Activated naive CD4-positive, alpha-beta T cell (primary cell): ENCODE results near the gene SH3BP4.

ENCODE experiments used
- DNase-seq, 4 experiments: peaks; one replicate each; lab custom pipeline; 2025; lab: John Stamatoyannopoulos, UW

The SH3BP4 gene

DNA sequence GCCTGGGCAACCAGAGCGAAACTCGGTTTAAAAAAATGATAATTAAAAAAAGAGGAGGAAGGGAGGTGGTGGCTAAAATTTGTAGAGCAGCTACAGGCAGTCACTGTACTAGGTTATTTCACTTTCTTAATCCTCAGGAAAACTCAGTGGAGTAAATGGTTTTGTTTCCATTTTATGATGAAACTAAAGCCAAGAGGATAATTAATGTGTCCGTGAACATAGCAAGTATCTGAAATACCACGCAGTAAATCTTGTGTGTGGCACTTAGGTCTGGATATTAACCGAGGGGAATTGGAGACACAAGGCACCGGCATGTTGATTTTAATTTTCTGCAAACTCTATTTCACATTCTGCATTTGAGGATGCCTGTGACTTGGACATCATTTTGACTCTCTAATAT lies 14.5 kb downstream of the SH3BP4 start:
- DNase-seq: no peak

DNA sequence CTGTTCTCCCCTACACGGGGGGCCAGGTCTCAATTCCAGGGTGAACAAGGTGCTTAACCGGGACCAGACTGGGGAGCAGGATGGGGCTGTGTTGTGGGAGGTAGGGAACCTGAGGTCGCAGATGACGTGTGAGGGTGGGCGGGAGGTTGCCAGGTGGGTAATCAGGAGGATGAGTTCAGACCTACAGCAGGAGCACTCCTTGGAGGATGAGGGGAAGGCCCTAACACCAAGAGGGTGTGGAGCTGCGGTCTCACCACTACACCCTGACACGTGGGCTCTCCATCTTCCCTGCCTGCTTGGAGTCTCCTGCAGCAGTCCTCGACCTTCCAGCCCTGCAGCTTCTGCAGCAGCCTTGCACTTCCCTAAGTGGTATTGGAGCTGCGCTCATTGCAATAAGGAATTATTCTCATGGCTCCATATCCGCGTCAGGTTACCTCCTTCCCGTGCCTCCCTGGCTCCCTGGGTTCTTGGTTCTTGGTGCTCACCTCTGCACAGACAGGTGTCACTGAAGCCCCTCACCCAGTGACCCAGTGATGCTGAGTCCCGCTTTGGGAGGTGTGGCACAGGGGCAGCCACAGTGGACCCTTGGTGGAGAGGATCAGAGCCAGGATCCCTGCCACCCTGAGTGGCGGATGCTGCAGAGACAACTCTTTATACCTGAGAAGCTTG lies 15.5 kb downstream of the SH3BP4 start:
- DNase-seq: no peak

DNA sequence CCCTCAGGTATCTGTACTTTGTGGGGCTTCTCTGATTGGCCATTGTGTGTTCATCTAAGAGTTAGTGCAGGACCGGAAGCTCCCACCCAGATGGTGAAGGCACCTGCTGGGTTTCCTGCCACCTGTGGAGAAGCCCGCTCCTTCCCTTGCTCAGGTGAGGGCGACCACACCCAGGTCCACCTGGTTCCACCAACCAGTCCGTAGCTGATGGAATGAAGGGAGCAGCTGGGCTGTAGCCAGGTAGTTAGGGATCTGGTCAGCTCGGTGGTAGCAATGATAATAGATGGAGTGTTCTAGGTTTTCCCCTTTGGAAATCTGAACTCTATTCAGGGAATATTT lies 16.0 kb downstream of the SH3BP4 start:
- no peak for DNase-seq

DNA sequence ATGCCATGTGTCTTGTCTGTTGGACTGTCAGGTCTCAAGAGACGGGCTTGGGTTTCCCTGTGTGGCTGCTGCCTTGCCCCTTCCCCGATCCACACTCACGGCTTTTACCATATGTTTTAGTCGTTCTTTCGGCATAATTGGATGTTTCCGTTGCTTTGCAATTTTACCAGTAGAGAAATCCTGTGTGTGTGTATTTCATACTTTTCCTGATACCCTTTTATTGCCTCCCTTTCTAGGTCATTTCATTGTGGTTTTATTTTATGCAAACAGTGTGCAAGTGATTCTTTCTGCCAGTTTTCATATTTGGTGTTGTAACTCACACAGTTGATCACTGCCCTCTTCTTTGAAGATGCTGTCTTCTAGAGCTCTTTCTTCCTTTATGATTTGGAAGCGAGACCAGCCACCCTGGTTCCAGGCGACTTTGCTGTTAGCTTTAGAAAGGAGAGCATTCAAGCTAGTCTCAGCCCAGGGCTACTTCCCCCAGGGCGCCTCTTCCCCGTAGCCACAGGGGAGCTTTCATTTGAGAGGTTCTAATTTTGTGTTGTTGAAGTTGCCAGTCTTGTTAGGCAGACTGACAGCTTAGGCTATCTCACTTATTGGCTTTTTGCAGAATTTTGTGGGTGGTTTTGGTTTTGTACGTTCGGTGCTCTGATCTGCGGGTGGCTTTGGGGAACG lies 17.0 kb downstream of the SH3BP4 start:
- no peak for DNase-seq

DNA sequence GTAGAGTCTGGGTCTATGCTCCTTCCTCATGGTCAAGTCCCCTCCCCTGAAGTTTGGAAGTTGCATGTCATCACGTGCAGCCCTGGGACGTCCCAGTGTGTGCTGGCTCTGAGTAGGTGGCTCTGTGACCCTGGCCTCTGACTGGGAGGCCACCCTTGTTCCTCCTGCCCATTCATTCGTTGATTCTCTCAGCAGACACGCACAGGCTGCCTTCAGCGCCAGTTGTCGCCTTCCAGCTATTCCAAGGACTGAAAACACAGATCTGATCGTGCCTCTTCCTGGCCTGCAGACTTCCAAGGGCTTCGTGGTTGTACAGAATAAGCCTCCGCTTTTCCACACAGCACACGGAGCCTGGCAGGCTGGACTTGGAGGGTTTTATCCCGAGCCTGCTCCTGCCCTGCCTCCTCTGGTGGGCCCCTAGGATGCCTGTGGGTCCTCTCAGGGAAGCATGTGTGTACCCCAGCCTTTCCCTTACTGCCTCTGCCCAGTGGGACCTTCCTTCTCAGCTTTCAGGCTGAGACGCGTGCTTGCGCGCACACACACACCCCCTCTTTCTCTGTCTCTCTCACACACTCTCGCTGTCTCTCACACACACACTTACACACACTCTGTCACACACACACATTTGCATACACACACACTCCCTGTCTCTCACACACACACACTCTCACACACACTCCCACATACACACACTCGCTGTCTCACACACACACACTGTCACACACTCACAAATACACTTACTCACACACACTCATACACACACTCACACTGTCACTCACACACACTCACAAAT lies 17.7 kb downstream of the SH3BP4 start:
- no peak for DNase-seq

DNA sequence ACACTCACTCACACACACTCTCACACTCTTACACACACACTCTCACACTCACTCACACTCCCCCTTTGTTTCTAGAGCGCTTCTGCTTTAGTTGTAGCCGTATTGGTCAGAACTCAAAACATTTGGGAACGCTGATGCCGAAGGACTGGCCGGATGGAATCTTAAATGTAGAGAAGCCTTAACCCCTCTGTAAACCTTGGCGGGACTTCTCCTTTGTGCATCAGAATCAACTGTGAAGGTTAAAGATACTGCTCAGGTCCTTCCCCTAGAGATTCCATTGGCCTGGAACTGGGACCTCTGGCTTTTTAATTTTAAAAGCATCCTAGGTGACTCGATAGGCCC lies 18.3 kb downstream of the SH3BP4 start:
- DNase-seq: no peak

DNA sequence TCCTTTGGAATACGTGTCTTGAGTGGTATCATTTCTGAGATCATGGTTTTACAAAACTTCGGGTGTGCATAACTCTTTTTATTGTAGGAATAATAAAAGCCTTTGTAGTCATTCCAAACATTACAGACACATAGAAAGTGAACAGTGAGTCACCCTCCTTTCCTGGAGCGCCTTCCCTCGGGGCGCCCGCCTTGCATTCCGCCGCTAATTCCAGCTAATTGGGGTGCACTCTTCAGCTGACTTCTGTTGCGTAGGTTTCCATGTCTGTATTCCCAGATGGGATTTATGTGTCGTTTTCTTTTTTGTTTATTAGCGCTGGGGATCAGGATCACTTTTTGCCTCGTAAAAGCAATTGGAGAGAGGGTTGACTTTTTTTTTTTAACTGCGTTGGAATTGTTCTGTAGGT lies 18.7 kb downstream of the SH3BP4 start:
- DNase-seq: no peak

DNA sequence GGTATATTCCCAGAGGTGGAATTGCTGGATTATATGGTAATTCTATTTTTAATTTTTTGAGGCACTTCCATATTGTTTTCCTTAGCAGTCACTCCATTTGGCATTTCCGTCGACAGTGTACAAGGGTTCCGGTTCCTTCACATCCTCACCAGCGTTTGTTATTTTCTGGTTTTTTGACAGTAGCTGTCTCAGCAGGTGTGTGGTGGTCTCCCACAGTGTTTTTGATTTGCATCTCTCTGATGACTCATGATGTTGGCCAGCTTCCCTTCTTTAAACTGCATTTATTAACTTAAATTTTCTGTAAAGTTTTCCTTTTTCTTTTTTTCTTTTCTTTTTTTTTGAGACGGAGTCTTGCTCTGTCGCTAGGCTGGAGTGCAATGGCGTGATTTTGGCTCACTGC lies 19.7 kb downstream of the SH3BP4 start:
- DNase-seq: no peak

DNA sequence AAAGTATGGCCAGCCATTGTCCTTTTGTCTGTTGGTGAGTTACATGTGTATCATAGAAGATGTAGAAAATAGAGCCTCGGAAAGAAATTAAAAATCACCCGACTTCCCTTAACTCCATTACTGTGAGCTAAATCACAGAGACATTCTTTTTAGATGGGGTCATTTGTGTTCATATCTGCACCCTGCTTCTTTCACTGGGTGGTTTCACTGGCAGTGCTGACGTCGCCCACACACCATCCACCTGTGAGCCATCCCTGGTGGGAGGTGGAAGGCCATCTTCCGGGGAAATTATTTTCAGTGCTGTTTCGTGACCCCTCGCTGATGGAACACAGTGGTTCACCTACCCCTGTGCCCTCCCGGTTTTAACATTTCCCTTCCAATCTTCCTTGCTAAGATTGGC lies 21.2 kb downstream of the SH3BP4 start:
- no peak for DNase-seq

DNA sequence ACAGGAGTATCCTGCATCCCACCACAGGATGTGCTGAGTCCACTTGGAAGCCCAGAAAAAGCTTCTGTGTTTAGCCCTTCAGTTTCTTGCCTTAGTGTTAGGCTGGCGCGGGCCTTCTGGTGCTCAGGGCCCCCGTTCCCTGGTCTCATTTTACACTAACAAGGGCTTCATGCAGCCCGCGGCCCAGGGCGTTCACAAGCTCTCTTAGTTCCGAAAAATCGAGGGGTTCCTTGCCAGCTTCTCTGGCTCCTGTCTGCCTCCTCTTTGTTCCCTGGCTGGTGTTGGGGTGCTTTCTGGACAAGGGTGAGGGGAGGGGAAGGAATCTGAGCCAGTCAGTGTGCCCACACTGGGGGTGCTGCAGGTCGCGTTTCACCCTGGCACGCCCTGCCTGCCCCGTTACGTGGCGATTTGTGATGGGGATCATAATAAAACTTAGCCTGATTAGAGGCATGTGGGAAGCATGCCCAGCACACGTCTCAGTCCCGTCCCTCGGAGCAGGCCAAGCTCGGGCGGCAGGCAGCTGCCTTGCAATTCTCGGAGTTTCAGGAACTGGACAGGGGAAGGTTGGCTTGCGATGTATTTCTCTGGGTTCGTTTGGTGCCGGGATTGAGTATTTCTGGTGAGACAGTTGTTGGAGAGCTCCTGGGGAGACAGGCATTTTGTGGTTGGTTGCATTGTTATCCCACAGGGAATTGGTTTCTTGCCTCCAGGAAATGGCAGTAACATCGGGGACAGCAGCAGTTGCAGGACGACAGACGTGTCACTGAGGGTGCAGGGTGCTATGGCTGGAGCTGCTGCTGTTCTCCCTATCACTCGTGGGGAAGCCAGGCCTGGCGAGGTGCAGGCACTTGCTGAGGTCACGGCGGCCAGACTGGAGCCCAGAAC lies 22.9 kb downstream of the SH3BP4 start:
- no peak for DNase-seq

DNA sequence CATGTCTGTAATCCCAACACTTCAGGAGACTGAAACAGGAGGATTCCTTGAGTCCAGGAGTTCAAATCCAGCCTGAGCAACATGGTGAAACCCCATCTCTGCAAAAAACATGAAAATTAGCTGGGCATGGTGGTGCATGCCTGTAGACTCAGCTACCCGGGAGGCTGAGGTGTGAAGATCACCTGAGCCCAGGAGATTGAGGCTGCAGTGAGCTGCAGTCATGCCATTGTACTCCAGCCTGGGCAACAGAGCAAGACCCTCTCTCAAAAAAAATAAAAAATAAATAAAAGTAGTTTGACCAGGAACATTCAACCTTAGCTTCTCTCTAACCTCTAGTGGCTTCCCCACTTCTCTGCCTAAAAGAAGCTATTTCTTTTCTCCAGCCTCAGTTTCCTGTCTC lies 23.8 kb downstream of the SH3BP4 start:
- DNase-seq: no peak

DNA sequence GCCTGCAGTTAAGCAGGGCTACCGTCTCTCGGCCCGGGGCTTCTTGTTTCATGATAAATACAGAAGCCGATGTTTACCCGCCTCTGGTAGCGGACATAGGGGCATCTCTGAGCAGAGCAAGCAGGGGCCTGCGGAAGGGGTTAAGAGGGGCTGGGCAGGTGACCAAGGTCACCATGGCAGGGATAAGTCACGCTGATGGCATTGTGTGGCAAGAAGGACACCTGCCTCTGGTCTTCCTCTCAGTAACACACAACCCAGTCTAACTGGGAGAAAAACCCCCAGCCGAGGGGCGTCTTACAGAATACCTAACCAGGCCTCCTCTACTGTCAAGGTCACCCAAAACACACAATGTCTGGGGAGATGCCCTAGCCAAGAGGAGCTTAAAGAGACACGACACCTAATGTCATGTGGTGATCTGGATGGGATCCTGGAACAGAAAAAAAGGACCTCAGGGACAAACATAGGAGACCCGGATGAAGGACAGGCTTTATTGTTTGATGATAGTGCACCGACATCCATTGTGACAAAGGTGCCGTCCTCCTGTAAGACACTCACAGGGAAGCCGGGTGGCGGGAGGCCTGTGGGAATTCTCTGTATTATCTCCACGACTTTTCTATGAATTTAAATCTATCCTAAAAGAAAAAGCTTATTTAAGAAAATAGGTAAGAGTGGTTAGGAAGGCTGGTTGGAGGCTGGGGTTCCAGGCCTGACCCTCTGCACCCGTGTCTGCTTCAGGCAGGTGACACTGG lies 24.8 kb downstream of the SH3BP4 start:
- no peak for DNase-seq

DNA sequence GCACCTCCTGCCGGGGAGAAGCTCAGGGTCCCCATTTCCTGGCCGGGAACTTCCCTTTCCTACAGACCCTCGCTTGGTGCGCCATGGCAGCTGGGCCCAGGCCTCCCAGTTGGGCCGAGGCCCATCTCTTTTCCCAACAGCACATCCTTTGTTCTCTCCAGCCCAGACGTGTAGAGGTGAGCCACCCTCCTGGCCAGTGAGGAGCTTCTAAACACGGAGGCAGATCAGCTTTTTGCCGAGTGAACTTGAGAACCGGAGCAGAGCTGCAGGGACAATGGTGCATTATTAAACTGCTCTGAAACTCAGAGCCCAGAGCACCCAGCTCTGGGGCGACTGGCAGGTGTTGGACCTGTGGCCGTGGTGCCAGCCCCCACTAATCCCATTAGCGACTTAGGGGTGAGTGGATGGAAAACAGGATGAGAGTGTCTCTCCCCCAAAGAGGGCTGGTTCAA lies 25.4 kb downstream of the SH3BP4 start:
- DNase-seq: no peak

DNA sequence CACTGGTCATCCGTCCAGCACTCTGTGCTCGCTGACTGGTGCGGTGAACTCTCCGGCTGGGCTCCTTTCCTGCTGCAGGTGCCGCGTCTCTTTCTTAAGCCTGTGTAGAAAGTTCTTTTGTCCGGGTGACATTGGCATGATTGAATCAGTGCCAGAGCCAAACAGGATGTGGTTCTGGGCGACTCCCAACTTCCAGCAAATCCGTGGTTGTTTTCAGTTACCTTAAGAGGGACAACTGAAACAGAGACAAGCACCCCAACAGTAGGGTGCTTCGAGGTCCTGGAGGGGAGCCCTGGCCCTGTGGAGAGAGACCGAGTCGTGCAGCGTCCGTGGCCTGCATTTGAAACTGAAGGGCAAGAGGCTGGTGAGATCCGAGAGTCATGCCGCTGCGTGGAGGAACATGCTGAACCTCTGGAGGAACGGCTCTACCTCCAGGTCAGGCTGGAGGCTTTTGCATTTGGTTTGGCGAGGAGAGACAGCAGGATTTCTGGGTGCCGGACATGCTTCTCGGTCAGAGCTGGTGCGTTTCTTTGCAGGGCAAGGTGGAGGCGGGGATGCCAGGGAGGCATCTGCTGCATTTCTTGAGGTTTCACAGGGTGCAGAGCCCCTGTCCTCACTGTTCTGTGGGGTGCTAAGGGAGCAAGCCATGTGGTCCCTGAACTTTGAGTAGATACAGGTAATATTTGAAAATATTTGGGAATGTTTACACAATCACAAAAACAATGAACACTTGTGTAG lies 26.8 kb downstream of the SH3BP4 start:
- DNase-seq: no peak

DNA sequence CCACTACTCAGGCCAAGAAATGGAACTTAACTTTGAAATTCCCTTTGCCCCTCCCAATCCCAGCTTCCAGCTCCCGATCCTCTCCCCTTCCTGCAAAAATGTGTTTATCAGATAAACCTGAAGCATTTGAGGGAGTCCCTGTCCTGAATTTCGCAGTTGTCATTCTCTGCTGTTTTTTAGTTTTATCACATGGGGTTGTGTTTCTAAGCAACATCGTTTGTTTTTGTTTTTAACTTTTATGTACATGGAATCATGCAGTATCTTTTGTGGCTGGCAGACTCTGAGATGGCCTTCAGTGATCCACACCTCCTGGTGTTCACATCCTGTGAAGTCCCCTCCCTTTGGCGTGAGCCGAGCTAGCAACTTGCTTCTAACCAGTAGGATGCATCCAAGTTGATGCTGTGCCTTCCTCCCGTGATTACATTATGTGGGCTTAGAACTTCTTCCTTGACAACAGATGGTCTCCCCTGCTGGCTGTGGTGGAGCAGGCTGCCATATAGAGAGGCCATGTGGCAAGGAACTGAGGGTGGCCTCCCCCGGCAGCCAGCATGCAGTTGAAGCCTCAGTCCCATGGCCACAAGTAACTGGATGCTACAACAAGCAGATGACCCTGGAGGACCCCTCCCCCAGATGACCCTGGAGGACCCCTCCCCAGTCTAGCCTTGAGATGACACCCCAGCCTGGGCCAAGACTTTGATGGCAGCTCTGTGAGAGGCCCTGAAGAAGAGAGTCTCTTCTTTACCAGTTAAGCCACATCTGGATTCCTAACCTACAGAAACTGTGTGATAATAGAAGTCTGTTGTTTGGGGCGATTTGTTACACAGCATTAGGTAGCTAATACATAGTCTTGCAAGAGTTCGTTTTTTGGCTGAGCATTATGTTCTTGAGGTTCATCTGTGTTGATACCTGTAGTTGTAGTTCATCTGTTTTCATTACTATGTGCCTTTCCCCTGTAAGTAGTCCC lies 27.7 kb downstream of the SH3BP4 start:
- no peak for DNase-seq

DNA sequence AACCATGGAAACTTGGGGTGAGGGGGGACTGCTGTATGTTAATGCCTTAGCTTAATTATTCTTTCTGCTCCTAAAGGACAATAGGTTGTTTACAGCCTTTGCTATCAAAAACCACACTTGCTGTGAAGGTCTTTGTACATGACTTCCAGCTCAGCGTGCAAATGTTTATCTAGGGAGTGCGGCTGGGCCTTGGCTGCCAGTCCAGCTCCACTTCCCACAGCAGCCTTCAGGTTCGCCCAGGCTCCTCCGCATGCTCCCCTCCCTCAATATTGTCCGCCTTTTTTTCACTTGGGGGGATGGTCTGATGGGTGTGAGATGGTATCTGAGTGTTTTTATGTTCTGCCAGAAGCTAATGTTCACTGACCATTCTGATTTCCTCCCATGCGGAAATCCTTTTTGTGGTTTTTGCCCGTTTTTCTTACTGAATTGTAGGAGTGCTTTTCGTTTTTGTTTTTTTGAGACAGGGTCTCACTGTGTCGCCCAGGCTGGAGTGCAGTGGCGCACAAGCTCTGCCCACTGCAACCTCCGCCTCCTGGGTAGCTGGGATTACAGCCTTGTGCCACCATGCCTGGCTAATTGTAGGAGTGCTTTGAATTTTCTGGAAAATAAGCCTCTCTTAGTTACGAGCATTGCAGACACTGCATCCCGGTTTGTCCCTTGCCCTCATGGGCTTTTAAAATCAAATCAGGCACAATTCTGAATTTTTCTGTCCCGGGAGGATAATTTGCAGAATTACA lies 28.8 kb downstream of the SH3BP4 start:
- no peak for DNase-seq

DNA sequence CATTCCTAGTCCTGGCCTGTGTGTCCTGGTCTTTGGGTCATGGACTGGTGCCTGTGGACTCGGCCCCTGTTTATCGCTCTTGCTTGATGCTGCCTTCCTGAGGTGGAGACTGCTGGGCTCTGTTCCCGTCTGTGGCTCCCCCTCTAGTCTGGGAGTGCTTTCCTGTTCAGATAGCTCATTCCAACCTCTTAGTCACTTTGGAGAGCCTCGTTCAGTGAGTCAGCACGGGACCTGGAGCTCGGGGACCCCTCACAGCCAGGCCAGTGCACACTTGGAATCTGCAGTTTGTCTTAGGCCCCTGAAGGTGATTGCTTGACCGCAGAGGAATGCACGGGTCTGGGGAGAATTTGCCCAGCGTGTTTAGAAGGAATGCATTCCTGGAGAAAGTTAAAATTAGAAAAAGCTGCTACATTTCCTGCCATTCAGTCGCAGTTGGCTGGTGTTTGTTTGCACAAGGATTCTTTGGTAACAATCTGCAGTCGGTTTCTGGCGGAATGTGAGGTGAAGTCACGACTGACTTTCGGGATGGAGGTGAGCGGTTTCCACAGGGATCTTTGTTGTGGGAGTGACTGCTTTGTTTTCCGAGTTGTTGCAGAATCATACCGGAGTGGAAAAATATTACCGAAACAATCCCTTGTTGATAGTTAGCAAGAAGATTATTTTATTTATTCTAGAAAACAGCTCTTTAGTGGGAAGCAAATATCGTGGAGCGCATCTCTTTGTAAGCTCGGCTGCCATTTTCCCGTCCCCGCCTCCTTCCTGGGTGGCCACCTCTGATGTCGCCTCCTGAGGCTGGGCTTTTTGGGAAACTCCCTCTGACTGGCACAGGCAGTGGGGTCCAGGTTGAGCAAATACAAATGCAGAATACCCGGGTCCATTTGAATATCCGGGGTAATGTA lies 29.6 kb downstream of the SH3BP4 start:
- DNase-seq: no peak
